Endothelial cell of umbilical vein (primary cell): ENCODE measurements around the gene FAM53B. TPM values are rescaled to one million over a fixed set of nuclear protein-coding genes. Genes with fewer than 3 reads are reported as not detected.

Experiments
- BruUV-seq: library from RNA; stranded (reverse); fragments of 400-500 nt; replicated peaks from 2 replicates; lab custom pipeline; 2021; lab: Mats Ljungman, UMichigan
- CTCF ChIA-PET: fragments of 300-600, 350-600 bp; sonication (Branson Sonifier 250); formaldehyde crosslinking; loops from one replicate; lab custom pipeline; 2021; ENCODE audit warnings: antibody characterized with exemption, inconsistent platforms; lab: Charles Lee
- POLR2A ChIA-PET: fragments of 300-600, 350-600 bp; sonication (Branson Sonifier 250); formaldehyde crosslinking; loops from one replicate; lab custom pipeline; 2021; ENCODE audit warnings: antibody characterized with exemption, inconsistent platforms; lab: Charles Lee
- DNase-seq: peaks from one replicate; pipeline ENCODE4 v3.0.0-alpha.2; 2011; ENCODE audit warnings: low read depth, low spot score
- FAIRE-seq: peaks from 2 replicates; lab custom pipeline; 2011; peaks lifted over from hg19 to GRCh38; lab: Jason Lieb, UNC
- H2AFZ ChIP-seq: 2 replicates; pipeline ENCODE4 v1.6.0; 2012; ENCODE audit warnings: low read depth, low read length, control low read depth, inconsistent platforms
- H3K27ac ChIP-seq: 2 replicates; pipeline ENCODE4 v1.5.1; 2011; ENCODE audit warnings: low read depth, mild to moderate bottlenecking, control low read depth, low read length, moderate library complexity; ENCODE audit not compliant: insufficient read depth
- H3K27me3 ChIP-seq, 2 experiments: 2 replicates each; pipeline versions ENCODE4 v1.6.0 to v1.6.1; 2011; ENCODE audit warnings: low read length in 2 of 2, mixed read lengths in 1 of 2; ENCODE audit not compliant: control insufficient read depth in 2 of 2, insufficient read depth in 2 of 2
- H3K36me3 ChIP-seq, 2 experiments: 2 replicates in 1 of 2; 3 replicates in 1 of 2; pipeline ENCODE4 v1.5.1; 2011; ENCODE audit warnings: low read length in 2 of 2, mild to moderate bottlenecking in 1 of 2, moderate library complexity in 1 of 2; ENCODE audit not compliant: control insufficient read depth in 2 of 2, insufficient read depth in 2 of 2; ENCODE audit errors: extremely low read depth in 1 of 2
- H3K4me1 ChIP-seq: 3 replicates; pipeline ENCODE4 v1.5.1; 2011; ENCODE audit warnings: mild to moderate bottlenecking, low read length; ENCODE audit not compliant: control insufficient read depth, insufficient read depth; ENCODE audit errors: extremely low read depth
- H3K4me2 ChIP-seq: 2 replicates; pipeline ENCODE4 v1.6.1; 2011; ENCODE audit warnings: low read length, control low read depth, mixed read lengths; ENCODE audit not compliant: insufficient read depth
- H3K4me3 ChIP-seq, 3 experiments: fragments of 200-600 bp in 1 of 3; sonication (generic), shearing (Covaris generic) in 1 of 3; replicated peaks in 1 of 3; 2 replicates each; pipeline ENCODE4 v1.5.1; 2011 to 2016; ENCODE audit warnings: control low read depth in 3 of 3, low read length in 3 of 3, mild to moderate bottlenecking in 2 of 3, inconsistent platforms in 1 of 3, low read depth in 1 of 3, moderate library complexity in 1 of 3; ENCODE audit not compliant: insufficient read depth in 1 of 3
- H3K79me2 ChIP-seq: 2 replicates; pipeline ENCODE4 v1.6.0; 2012; ENCODE audit warnings: low read length, inconsistent platforms; ENCODE audit not compliant: control insufficient read depth, insufficient read depth
- H3K9ac ChIP-seq: replicated peaks from 2 replicates; pipeline ENCODE3; 2011; ENCODE audit warnings: low read length, control low read depth; ENCODE audit not compliant: insufficient read depth; ENCODE audit errors: extremely low read depth
- H3K9me1 ChIP-seq: replicated peaks from 3 replicates; pipeline ENCODE4 v1.6.0; 2011; ENCODE audit warnings: mild to moderate bottlenecking, low read length; ENCODE audit not compliant: control insufficient read depth, insufficient read depth; ENCODE audit errors: extremely low read depth
- H3K9me3 ChIP-seq: replicated peaks from 2 replicates; pipeline ENCODE4 v1.5.1; 2012; ENCODE audit warnings: low read length, inconsistent platforms; ENCODE audit not compliant: control insufficient read depth, insufficient read depth
- H4K20me1 ChIP-seq: replicated peaks from 2 replicates; pipeline ENCODE3; 2011; ENCODE audit warnings: mild to moderate bottlenecking, low read length; ENCODE audit not compliant: control insufficient read depth, insufficient read depth; ENCODE audit errors: extremely low read depth
- CTCF ChIP-seq, 2 donors: IDR thresholded peaks; 1 replicate in 1 of 2; 2 replicates in 1 of 2; pipeline ENCODE4 v1.5.1; 2011; ENCODE audit warnings: low read length in 2 of 2, mild to moderate bottlenecking in 2 of 2, moderate library complexity in 2 of 2, control low read depth in 1 of 2, inconsistent platforms in 1 of 2, low read depth in 1 of 2; ENCODE audit not compliant: insufficient read depth in 1 of 2; ENCODE audit errors: extremely low read depth in 1 of 2
- EZH2 ChIP-seq: IDR thresholded peaks from 2 replicates; pipeline ENCODE4 v1.6.1; 2012; ENCODE audit warnings: borderline replicate concordance, low read depth, mild to moderate bottlenecking, moderate library complexity, low read length, inconsistent platforms; ENCODE audit not compliant: severe bottlenecking
- FOS ChIP-seq: IDR thresholded peaks from 2 replicates; pipeline ENCODE4 v1.6.1; 2011; ENCODE audit warnings: mild to moderate bottlenecking, low read length, moderate library complexity, borderline replicate concordance; ENCODE audit not compliant: insufficient read depth
- GATA2 ChIP-seq: IDR thresholded peaks from 2 replicates; pipeline ENCODE4 v1.7.0; 2011; ENCODE audit warnings: low read depth, mild to moderate bottlenecking, moderate library complexity, mixed read lengths, low read length; ENCODE audit not compliant: insufficient read length, insufficient read depth
- JUN ChIP-seq: IDR thresholded peaks from 2 replicates; pipeline ENCODE4 v1.6.1; 2011; ENCODE audit warnings: borderline replicate concordance, low read depth; ENCODE audit not compliant: insufficient read length, insufficient read depth
- MAX ChIP-seq: IDR thresholded peaks from 2 replicates; pipeline ENCODE4 v1.6.1; 2011; ENCODE audit not compliant: insufficient read depth, insufficient read length
- MYC ChIP-seq: IDR thresholded peaks from one replicate; pipeline ENCODE4 v1.6.1; 2011; ENCODE audit warnings: mild to moderate bottlenecking, low read depth, low read length
- POLR2A ChIP-seq: IDR thresholded peaks from 2 replicates; pipeline ENCODE4 v1.6.1; 2012; ENCODE audit warnings: low read depth, mild to moderate bottlenecking, control low read depth, low read length
- POLR2AphosphoS5 ChIP-seq: IDR thresholded peaks from 2 replicates; pipeline ENCODE4 v1.6.1; 2012; ENCODE audit warnings: low read depth, mild to moderate bottlenecking, control low read depth, low read length, moderate library complexity; ENCODE audit not compliant: insufficient read depth
- dilution Hi-C: fragments of 300-500 bp; cut with MboI; formaldehyde crosslinking; loops from one replicate; pipeline ENCODE4 v1.15.0; 2019; ENCODE audit warnings: low sequenced_read_pairs; ENCODE audit not compliant: extremely low pct_ligation_motif_present
- intact Hi-C: fragments of 100-400 bp; cut with micrococcal nuclease; formaldehyde crosslinking; loops from one replicate; pipeline ENCODE4 v1.10.0; 2022
- polyA plus RNA-seq, 4 experiments: library from polyadenylated mRNA; depleted of rRNA in 3 of 4; stranded (reverse) in 3 of 4; unstranded in 1 of 4; fragments of >200 nt; gene quantifications; 2 replicates each; pipeline versions ENCODE4 v1.2.1 to v1.2.3, GENCODE V29; 2011 to 2012; ENCODE audit warnings: missing spikeins in 1 of 4
- total RNA-seq: library from RNA; stranded (reverse); gene quantifications from 2 replicates; pipeline ENCODE4 v1.2.3, GENCODE V29; 2021

The FAM53B gene
- total and polyA plus RNA-seq, 2 donors (not counting 3 experiments of a cell fraction or from before 2014, with no cell fraction given) = 8.5 to 21.1 TPM

- Histone ChIP-seq H3K9ac (no peak overlapping the region), H3K27ac (no peak overlapping the region), H3K9me3 (no peaks in the 10 kb centered on the region), H3K27me3 (no peaks in the 10 kb centered on the region), H3K36me3 (no peaks in the 10 kb centered on the region), H4K20me1 (no peaks in the 10 kb centered on the region), H3K4me3 (no peak overlapping the region), H2AFZ (no peak overlapping the region), H3K4me1 (no peaks in the 10 kb centered on the region), H3K79me2 (no peaks in the 10 kb centered on the region), H3K4me2 (no peak overlapping the region), H3K9me1 (no peaks in the 10 kb centered on the region)
- ChIA-PET POLR2A (no interaction called here), CTCF (no interaction called here)
- no peak for FAIRE-seq
- no peak for DNase-seq
- TF ChIP-seq MAX (no peak), POLR2AphosphoS5 (no peak), FOS (no peak), MYC (no peak), EZH2 (no peak)
- intact Hi-C loops (no loop called here), dilution Hi-C loops (no loop called here)
- no TSS peak for BruUV-seq
Measured at GRCh38 chr10:124598196-124598595, 146.0 kb downstream of the FAM53B start.

- intact Hi-C loops (no loop called here), dilution Hi-C loops (no loop called here)
- H3K9me1 ChIP-seq = no peaks in the 10 kb centered on the region
- TF ChIP-seq MYC = no peak
- TF ChIP-seq EZH2 = no peak
- TF ChIP-seq JUN = no peak
- TF ChIP-seq GATA2 = no peak
- no peak for TF ChIP-seq FOS
- TF ChIP-seq POLR2AphosphoS5 = no peak
- TF ChIP-seq MAX = no peak
- no peak for TF ChIP-seq CTCF (IDR thresholded peaks at IDR 0.05; ENCODE audit: extremely low read depth in 1 of 2, insufficient read depth in 1 of 2, low read depth in 1 of 2, low read length in 2 of 2)
- TF ChIP-seq POLR2A = no peak
- H3K4me3 ChIP-seq = no peak overlapping the region
- H3K4me2 ChIP-seq = no peak overlapping the region
- no peaks in the 10 kb centered on the region for H3K9me3 ChIP-seq
- H2AFZ ChIP-seq = no peak overlapping the region
- CTCF ChIA-PET = no interaction called here
- no peak overlapping the region for H3K27ac ChIP-seq
- no peaks in the 10 kb centered on the region for H4K20me1 ChIP-seq
- FAIRE-seq = no peak
- H3K9ac ChIP-seq = no peak overlapping the region
- no TSS peak for BruUV-seq
- H3K79me2 ChIP-seq = no peaks in the 10 kb centered on the region
- POLR2A ChIA-PET = no interaction called here
- H3K27me3 ChIP-seq = no peaks in the 10 kb centered on the region
- no peaks in the 10 kb centered on the region for H3K36me3 ChIP-seq
- no peaks in the 10 kb centered on the region for H3K4me1 ChIP-seq
- DNase-seq = no peak
Measured at GRCh38 chr10:124597846-124598165, 146.4 kb downstream of the FAM53B start.
